Measurements from ENCODE around the gene GRM7.

The GRM7 gene

GRCh38 chr3:7744850-7745249 is 883.9 kb downstream of the GRM7 start:
- DNase-seq = no peak

GRCh38 chr3:7745711-7746110 is 884.8 kb downstream of the GRM7 start:
- no peak for DNase-seq

- DNase-seq = no peak
Observed at GRCh38 chr3:7749931-7750695, 889.2 kb downstream of the GRM7 start.

- DNase-seq = no peak
Observed at GRCh38 chr3:7752005-7752404, 891.1 kb downstream of the GRM7 start.

- peak; percentile 3 for DNase-seq
Observed at GRCh38 chr3:7754653-7755441, 893.9 kb downstream of the GRM7 start.

GRCh38 chr3:7759630-7760029 is 898.7 kb downstream of the GRM7 start:
- no peak for DNase-seq

GRCh38 chr3:7760718-7761117 is 899.8 kb downstream of the GRM7 start:
- peak; percentile 2 for DNase-seq

- DNase-seq = no peak
Observed at GRCh38 chr3:7764115-7764514, 903.2 kb downstream of the GRM7 start.

GRCh38 chr3:7766530-7766929 is 905.6 kb downstream of the GRM7 start:
- no peak for DNase-seq

- no peak for DNase-seq
Observed at GRCh38 chr3:7779331-7779730, 918.4 kb downstream of the GRM7 start.

- DNase-seq = no peak
Observed at GRCh38 chr3:7781395-7781794, 920.5 kb downstream of the GRM7 start.

- no peak for DNase-seq
Observed at GRCh38 chr3:7787871-7788828, 927.2 kb downstream of the GRM7 start.

GRCh38 chr3:7788881-7789280 is 928.0 kb downstream of the GRM7 start:
- no peak for DNase-seq

- no peak for DNase-seq
Observed at GRCh38 chr3:7789324-7789723, 928.4 kb downstream of the GRM7 start.

- no peak for DNase-seq
Observed at GRCh38 chr3:7790141-7790540, 929.2 kb downstream of the GRM7 start.

All from midbrain (tissue), 1 donor.